H9 (cell line): ENCODE measurements around the gene GNAI2. TPM values are rescaled to one million over a fixed set of nuclear protein-coding genes. Genes with fewer than 3 reads are reported as not detected.

ENCODE experiments used
- DNase-seq: peaks from one replicate; pipeline ENCODE4 v3.0.0-alpha.2; 2017
- H2AFZ ChIP-seq: one replicate; pipeline ENCODE4 v1.6.1; 2013; ENCODE audit warnings: mild to moderate bottlenecking, low read length, control low read depth, moderate library complexity
- H2AK5ac ChIP-seq: 2 replicates; pipeline ENCODE4 v1.6.1; 2013; ENCODE audit warnings: low read length, control low read depth, mixed read lengths; ENCODE audit not compliant: insufficient read length
- H2BK120ac ChIP-seq: one replicate; pipeline ENCODE4 v1.6.1; 2013; ENCODE audit warnings: low read depth, mild to moderate bottlenecking, low read length, control low read depth, inconsistent platforms; ENCODE audit not compliant: poor library complexity, severe bottlenecking
- H2BK12ac ChIP-seq: 2 replicates; pipeline ENCODE4 v1.6.1; 2013; ENCODE audit warnings: low read length, control low read depth, mixed read lengths, low read depth; ENCODE audit not compliant: insufficient read length
- H2BK15ac ChIP-seq: 2 replicates; pipeline ENCODE4 v1.6.1; 2013; ENCODE audit warnings: low read depth, low read length, control low read depth
- H2BK20ac ChIP-seq: one replicate; pipeline ENCODE4 v1.6.1; 2013; ENCODE audit warnings: low read depth, mild to moderate bottlenecking, low read length, control low read depth, inconsistent platforms; ENCODE audit not compliant: poor library complexity, severe bottlenecking
- H2BK5ac ChIP-seq: 2 replicates; pipeline ENCODE4 v1.6.1; 2013; ENCODE audit warnings: low read length, control low read depth, mixed read lengths; ENCODE audit not compliant: insufficient read length
- H3K14ac ChIP-seq: 2 replicates; pipeline ENCODE4 v1.6.1; 2013; ENCODE audit warnings: low read length, control low read depth; ENCODE audit not compliant: insufficient read depth
- H3K18ac ChIP-seq: 2 replicates; pipeline ENCODE4 v1.6.1; 2013; ENCODE audit warnings: low read depth, mild to moderate bottlenecking, mixed read lengths, low read length, control low read depth; ENCODE audit not compliant: insufficient read length
- H3K23ac ChIP-seq: 2 replicates; pipeline ENCODE4 v1.6.1; 2013; ENCODE audit warnings: low read length, control low read depth, mixed read lengths, low read depth; ENCODE audit not compliant: insufficient read length
- H3K23me2 ChIP-seq: 2 replicates; pipeline ENCODE4 v1.6.1; 2013; ENCODE audit warnings: low read depth, mild to moderate bottlenecking, mixed read lengths, low read length, control low read depth; ENCODE audit not compliant: insufficient read length, poor library complexity, severe bottlenecking
- H3K27ac ChIP-seq: 2 replicates; pipeline ENCODE4 v1.5.1; 2013; ENCODE audit warnings: low read length, control low read depth, mixed read lengths, low read depth; ENCODE audit not compliant: insufficient read length
- H3K27me3 ChIP-seq: 2 replicates; pipeline ENCODE4 v1.6.1; 2013; ENCODE audit warnings: low read length, control low read depth, inconsistent platforms; ENCODE audit not compliant: insufficient read depth
- H3K4ac ChIP-seq: 2 replicates; pipeline ENCODE4 v1.6.1; 2013; ENCODE audit warnings: low read depth, mild to moderate bottlenecking, control low read depth, inconsistent platforms, low read length, moderate library complexity
- H3K4me1 ChIP-seq: 2 replicates; pipeline ENCODE4 v1.6.1; 2013; ENCODE audit warnings: low read length, control low read depth, inconsistent platforms; ENCODE audit not compliant: insufficient read depth
- H3K4me2 ChIP-seq: 2 replicates; pipeline ENCODE4 v1.6.1; 2013; ENCODE audit warnings: low read length, control low read depth, mixed read lengths; ENCODE audit not compliant: insufficient read length, insufficient read depth
- H3K56ac ChIP-seq: 2 replicates; pipeline ENCODE4 v1.6.1; 2013; ENCODE audit warnings: low read depth, mild to moderate bottlenecking, mixed read lengths, low read length, control low read depth; ENCODE audit not compliant: insufficient read length
- H3K79me1 ChIP-seq: 2 replicates; pipeline ENCODE4 v1.6.1; 2013; ENCODE audit warnings: low read depth, mild to moderate bottlenecking, moderate library complexity, low read length, control low read depth, inconsistent platforms; ENCODE audit not compliant: insufficient read depth, poor library complexity, severe bottlenecking
- H3K79me2 ChIP-seq: 2 replicates; pipeline ENCODE4 v1.6.1; 2013; ENCODE audit warnings: low read length, control low read depth, inconsistent platforms; ENCODE audit not compliant: insufficient read depth
- H3K9ac ChIP-seq: 2 replicates; pipeline ENCODE4 v1.6.1; 2013; ENCODE audit warnings: low read length, control low read depth, mixed read lengths; ENCODE audit not compliant: insufficient read length; ENCODE audit errors: extremely low read depth
- H3K9me3 ChIP-seq: one replicate; pipeline ENCODE4 v1.6.1; 2013; ENCODE audit warnings: low read depth, low read length, inconsistent platforms; ENCODE audit not compliant: control insufficient read depth
- H3T11ph ChIP-seq: one replicate; pipeline ENCODE4 v1.6.1; 2013; ENCODE audit warnings: mild to moderate bottlenecking, low read length, control low read depth, inconsistent platforms
- H4K20me1 ChIP-seq: one replicate; pipeline ENCODE4 v1.6.1; 2013; ENCODE audit not compliant: control insufficient read depth, insufficient read length, insufficient read depth
- H4K5ac ChIP-seq: 2 replicates; pipeline ENCODE4 v1.6.1; 2013; ENCODE audit warnings: low read depth, mild to moderate bottlenecking, mixed read lengths, low read length, control low read depth; ENCODE audit not compliant: insufficient read length
- H4K8ac ChIP-seq: replicated peaks from 2 replicates; pipeline ENCODE4 v1.6.1; 2013; ENCODE audit warnings: low read length, control low read depth, mixed read lengths, low read depth; ENCODE audit not compliant: insufficient read length
- H4K91ac ChIP-seq: 2 replicates; pipeline ENCODE4 v1.6.1; 2013; ENCODE audit warnings: low read depth, mild to moderate bottlenecking, moderate library complexity, mixed read lengths, low read length, control low read depth; ENCODE audit not compliant: insufficient read length
- H3K27ac Mint-ChIP-seq, 3 experiments: 2 replicates in 2 of 3; 3 replicates in 1 of 3; pipeline ENCODE4 v1.8.0; 2020 to 2021; ENCODE audit warnings: mixed read lengths in 3 of 3, mild to moderate bottlenecking in 1 of 3, moderate library complexity in 1 of 3
- H3K27me3 Mint-ChIP-seq: 2 replicates; pipeline ENCODE4 v1.8.0; 2021; ENCODE audit warnings: low read depth, mild to moderate bottlenecking, moderate library complexity, mixed read lengths
- H3K36me3 Mint-ChIP-seq, 3 experiments: 2 replicates in 2 of 3; 3 replicates in 1 of 3; pipeline ENCODE4 v1.8.0; 2020 to 2021; ENCODE audit warnings: low read depth in 3 of 3, mixed read lengths in 3 of 3; ENCODE audit not compliant: insufficient read depth in 1 of 3
- H3K4me1 Mint-ChIP-seq, 2 experiments: 2 replicates each; pipeline ENCODE4 v1.8.0; 2020; ENCODE audit warnings: mixed read lengths in 2 of 2
- H3K4me3 Mint-ChIP-seq, 2 experiments: 2 replicates in 1 of 2; 3 replicates in 1 of 2; pipeline ENCODE4 v1.8.0; 2020 to 2021; ENCODE audit warnings: mild to moderate bottlenecking in 2 of 2, mixed read lengths in 2 of 2, moderate library complexity in 1 of 2
- H3K9me3 Mint-ChIP-seq, 2 experiments: 2 replicates in 1 of 2; 3 replicates in 1 of 2; pipeline ENCODE4 v1.8.0; 2020; ENCODE audit warnings: mild to moderate bottlenecking in 2 of 2, mixed read lengths in 2 of 2, moderate library complexity in 1 of 2
- CTCF ChIP-seq: fragments of 200-600 bp; sonication (generic); conservative IDR thresholded peaks from 3 replicates; pipeline ENCODE4 v1.8.0; 2021; ENCODE audit warnings: antibody characterized with exemption, mild to moderate bottlenecking
- WGBS: extraction: QIAGEN DNeasy Blood & Tissue Kit; methylation state at CpG from one replicate; pipeline ENCODE4 v1.1.7; 2013; ENCODE audit warnings: missing lambda C conversion rate, low lambda C conversion rate, mixed read lengths; ENCODE audit not compliant: insufficient read length; ENCODE audit errors: extremely low coverage; 5-methylcytosine and 5-hydroxymethylcytosine counted together
- total RNA-seq: library from RNA; stranded (reverse); gene quantifications from 2 replicates; pipeline ENCODE4 v1.2.1, GENCODE V29; 2021

The GNAI2 gene
- total RNA-seq, 1 experiment from 2014 or later: 218 TPM

GRCh38 chr3:50212971-50213370 lies 23.0 kb upstream of the GNAI2 start:
- Histone ChIP-seq H4K91ac (no peak overlapping the region), H3K23me2 (no peaks in the 10 kb centered on the region), H4K8ac (no peak overlapping the region), H3K9ac (no peak overlapping the region), H3K4me1 (no peaks in the 10 kb centered on the region), H3K56ac (no peak overlapping the region), H4K20me1 (peaks cover 3% of the 10 kb centered on the region), H2AK5ac (no peak overlapping the region), H3K27me3 (no peaks in the 10 kb centered on the region), H3K18ac (no peak overlapping the region), H3K23ac (no peak overlapping the region), H3K79me1 (no peaks in the 10 kb centered on the region), H3K9me3 (no peaks in the 10 kb centered on the region), H2BK15ac (no peak overlapping the region), H3T11ph (no peak overlapping the region), H3K4me2 (no peak overlapping the region), H3K27ac (no peak overlapping the region), H2BK5ac (no peak overlapping the region), H2BK12ac (no peak overlapping the region), H2AFZ (no peak overlapping the region), H2BK20ac (no peak overlapping the region), H2BK120ac (no peak overlapping the region), H3K14ac (no peak overlapping the region), H3K79me2 (no peaks in the 10 kb centered on the region), H3K4ac (no peak overlapping the region), H4K5ac (no peak overlapping the region)
- peaks cover 25 to 28% of the 10 kb centered on the region in 2 experiments for H3K4me1 Mint-ChIP-seq
- no peaks in the 10 kb centered on the region for H3K36me3 Mint-ChIP-seq
- TF ChIP-seq CTCF: no peak
- no peak overlapping the region for H3K4me3 Mint-ChIP-seq
- WGBS: no CpG with 5 or more reads among the region's 3 CpGs
- no peak for DNase-seq
- H3K27ac Mint-ChIP-seq: no peak overlapping the region
- H3K9me3 Mint-ChIP-seq: no peaks in the 10 kb centered on the region; a peak in 1 of 5 replicates
- H3K27me3 Mint-ChIP-seq: peaks cover 8% of the 10 kb centered on the region
